ENCODE results near the gene DUT. TPM values are rescaled to one million over a fixed set of nuclear protein-coding genes. Genes with fewer than 3 reads are reported as not detected.

Gene DUT
- total RNA-seq, 6 experiments from 2014 or later, result 20.6 to 39.6 (median 34.2) TPM

DNA sequence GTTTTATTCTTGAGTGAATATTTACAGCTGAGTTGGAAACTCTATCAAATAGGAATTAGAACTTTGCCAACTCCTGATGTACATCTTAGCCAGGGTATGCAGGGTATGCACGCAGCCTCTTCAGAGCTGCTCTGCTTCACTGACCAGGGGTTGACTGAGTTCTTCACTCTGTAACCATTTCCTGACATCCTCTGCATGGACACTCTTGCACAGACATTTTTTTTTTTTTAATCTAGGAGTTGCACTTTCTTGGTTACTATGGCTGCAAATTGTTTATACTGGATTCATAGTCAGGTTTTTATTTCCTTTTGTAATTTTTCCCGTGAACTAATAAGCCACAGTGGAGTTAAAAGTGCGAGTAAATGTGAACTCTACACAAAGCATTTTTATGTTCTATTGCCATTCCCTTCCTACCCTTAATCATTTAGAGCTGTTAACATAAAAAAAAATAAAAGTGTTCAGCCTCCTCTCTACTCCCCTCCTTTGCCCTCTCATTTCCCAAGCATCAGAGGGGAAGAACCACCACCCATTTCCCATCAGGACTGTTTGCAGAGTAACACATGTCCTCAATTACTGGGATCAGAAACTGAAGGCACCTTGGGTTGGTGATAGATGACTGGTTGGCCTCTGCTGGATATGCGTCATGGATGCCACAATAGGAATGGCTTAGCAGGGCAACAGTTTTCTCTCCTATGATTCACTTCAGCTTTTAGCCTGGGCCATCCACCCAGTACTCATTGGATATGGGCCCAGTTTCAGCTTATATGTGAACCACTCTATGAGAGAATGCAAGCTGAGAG lies 54.0 kb downstream of the DUT start:
- WGBS (ENCODE audit: insufficient coverage, low coverage, low lambda C conversion rate, missing lambda C conversion rate), result 67% methylated on average over 4 of the region's 4 CpGs
- Histone ChIP-seq H3K4me3 (no peak overlapping the region), H3K9me3 (no peaks in the 10 kb centered on the region), H3K4me1 (no peaks in the 10 kb centered on the region), H3K27ac (no peak overlapping the region), H3K36me3 (no peaks in the 10 kb centered on the region), H3K27me3 (no peaks in the 10 kb centered on the region)
- DNase-seq (no peak), ATAC-seq (no peak)
- intact Hi-C loops (cut with DNase I), result no loop called here
- TF ChIP-seq, protein P1, sequence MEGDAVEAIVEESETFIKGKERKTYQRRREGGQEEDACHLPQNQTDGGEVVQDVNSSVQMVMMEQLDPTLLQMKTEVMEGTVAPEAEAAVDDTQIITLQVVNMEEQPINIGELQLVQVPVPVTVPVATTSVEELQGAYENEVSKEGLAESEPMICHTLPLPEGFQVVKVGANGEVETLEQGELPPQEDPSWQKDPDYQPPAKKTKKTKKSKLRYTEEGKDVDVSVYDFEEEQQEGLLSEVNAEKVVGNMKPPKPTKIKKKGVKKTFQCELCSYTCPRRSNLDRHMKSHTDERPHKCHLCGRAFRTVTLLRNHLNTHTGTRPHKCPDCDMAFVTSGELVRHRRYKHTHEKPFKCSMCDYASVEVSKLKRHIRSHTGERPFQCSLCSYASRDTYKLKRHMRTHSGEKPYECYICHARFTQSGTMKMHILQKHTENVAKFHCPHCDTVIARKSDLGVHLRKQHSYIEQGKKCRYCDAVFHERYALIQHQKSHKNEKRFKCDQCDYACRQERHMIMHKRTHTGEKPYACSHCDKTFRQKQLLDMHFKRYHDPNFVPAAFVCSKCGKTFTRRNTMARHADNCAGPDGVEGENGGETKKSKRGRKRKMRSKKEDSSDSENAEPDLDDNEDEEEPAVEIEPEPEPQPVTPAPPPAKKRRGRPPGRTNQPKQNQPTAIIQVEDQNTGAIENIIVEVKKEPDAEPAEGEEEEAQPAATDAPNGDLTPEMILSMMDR (IDR thresholded peaks at IDR 0.05), result no peak
- no peak for TF ChIP-seq POLR2A (IDR thresholded peaks at IDR 0.05)

DNA sequence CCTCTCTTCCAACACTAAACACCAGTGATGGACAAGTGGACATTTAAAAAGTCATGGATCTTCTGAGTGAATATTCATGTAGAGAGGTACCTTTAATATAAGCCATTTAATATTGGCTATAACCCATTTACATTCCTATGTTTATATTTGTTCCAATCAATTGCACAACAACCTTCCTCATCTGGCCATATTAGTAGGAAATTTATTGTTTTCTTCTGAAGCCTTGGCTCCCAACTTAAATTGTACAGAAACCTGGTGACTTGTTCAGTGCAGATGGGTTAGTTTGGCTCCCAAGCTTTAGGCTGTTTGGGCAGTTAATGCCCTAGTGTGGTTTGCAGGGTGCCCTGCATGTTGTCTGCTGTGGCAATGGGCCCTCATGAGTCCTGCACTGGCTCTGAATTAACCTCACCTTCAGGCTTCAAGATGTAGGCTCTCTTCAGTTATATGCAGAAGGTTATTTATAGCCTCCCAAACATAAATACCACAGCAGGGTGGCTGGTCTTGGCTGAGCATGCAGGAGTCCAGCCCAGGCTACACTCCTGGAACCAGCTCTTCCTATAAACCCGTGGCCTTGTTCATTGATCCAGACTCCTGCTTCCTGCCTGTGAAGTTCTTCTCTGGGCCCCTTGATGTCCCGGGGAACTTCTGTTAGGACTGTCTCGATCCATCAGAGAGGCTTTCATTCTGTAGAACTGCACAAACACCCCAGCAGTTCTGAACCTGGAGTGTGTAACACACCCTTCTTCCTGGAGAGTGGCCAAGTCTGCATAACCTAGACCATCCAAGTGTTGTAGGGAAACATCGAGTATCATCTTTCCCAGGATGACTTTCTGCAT lies 57.0 kb downstream of the DUT start:
- intact Hi-C loops (cut with DNase I), result no loop called here
- H3K36me3 ChIP-seq, result no peaks in the 10 kb centered on the region
- 67% methylated on average over 1 of the region's 4 CpGs for WGBS (ENCODE audit: insufficient coverage, low coverage, low lambda C conversion rate, missing lambda C conversion rate)
- H3K4me3 ChIP-seq, result no peak overlapping the region
- H3K27ac ChIP-seq, result no peak overlapping the region
- DNase-seq (no peak), ATAC-seq (no peak)
- no peaks in the 10 kb centered on the region for H3K27me3 ChIP-seq
- H3K9me3 ChIP-seq, result no peaks in the 10 kb centered on the region
- no peaks in the 10 kb centered on the region for H3K4me1 ChIP-seq
- TF ChIP-seq, protein P1 (IDR thresholded peaks at IDR 0.05), result no peak
- TF ChIP-seq POLR2A (IDR thresholded peaks at IDR 0.05), result no peak

DNA sequence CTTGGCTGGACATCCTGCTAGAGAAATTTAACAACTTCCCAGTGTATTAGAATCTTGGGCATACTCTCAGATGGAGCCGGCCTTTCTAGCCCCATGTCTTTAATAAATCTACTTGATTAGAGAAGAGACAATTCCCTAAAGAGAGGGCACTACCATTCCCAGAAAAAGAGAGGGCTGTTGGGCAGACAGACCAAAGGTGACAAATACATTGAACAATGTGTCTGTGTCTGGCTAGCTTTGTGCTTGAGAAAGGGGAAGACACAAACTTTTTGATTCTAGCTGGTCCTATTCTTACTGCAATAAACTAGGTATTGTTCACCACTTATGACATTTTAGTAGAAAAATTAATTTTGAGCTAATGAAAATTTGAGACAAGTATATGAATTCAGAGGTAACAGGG lies 57.7 kb downstream of the DUT start:
- no peak for DNase-seq
- H3K9me3 ChIP-seq, result no peaks in the 10 kb centered on the region
- no peak for TF ChIP-seq POLR2A (IDR thresholded peaks at IDR 0.05)
- TF ChIP-seq, protein P1 (IDR thresholded peaks at IDR 0.05), result no peak
- WGBS (ENCODE audit: insufficient coverage, low coverage, low lambda C conversion rate, missing lambda C conversion rate), result 70% methylated on average over 1 of the region's 1 CpG
- no peak for ATAC-seq
- H3K4me3 ChIP-seq, result no peak overlapping the region
- no peaks in the 10 kb centered on the region for H3K36me3 ChIP-seq
- intact Hi-C loops (cut with DNase I), result no loop called here
- H3K27ac ChIP-seq, result no peak overlapping the region
- H3K27me3 ChIP-seq, result no peaks in the 10 kb centered on the region
- H3K4me1 ChIP-seq, result no peaks in the 10 kb centered on the region

DNA sequence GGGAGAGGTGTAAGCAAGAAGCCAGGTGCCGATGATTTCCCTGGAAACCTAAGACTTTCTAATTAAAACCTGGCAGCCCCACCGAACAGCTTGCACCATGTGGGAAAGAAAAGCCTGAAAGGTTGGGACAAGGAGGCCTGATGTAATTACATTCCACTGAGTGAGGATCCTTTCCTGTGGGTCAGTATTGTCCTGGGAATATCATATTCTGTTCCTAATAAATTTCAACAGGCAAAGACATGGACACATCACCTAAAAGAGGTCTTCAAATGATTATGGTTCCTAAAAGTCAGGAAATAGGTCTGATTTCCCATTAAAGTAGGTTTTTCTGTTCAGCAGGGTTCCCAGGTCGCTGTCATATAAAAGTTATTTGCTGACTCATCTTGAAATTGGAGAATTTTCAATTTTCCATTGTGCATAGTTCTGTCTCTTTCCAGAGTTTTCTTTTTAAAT lies 58.5 kb downstream of the DUT start:
- Histone ChIP-seq H3K4me1 (no peaks in the 10 kb centered on the region), H3K27me3 (no peaks in the 10 kb centered on the region), H3K27ac (no peak overlapping the region), H3K9me3 (no peaks in the 10 kb centered on the region), H3K4me3 (no peak overlapping the region), H3K36me3 (no peaks in the 10 kb centered on the region)
- TF ChIP-seq, protein P1 (IDR thresholded peaks at IDR 0.05), result no peak
- TF ChIP-seq POLR2A (IDR thresholded peaks at IDR 0.05), result no peak
- 68% methylated on average over 3 of the region's 3 CpGs for WGBS (ENCODE audit: insufficient coverage, low coverage, low lambda C conversion rate, missing lambda C conversion rate)
- DNase-seq (no peak), ATAC-seq (no peak)
- intact Hi-C loops (cut with DNase I), result no loop called here
